CD14-positive monocyte (primary cell): Measurements from ENCODE around the gene COL24A1. TPM values are rescaled to one million over a fixed set of nuclear protein-coding genes. Genes with fewer than 3 reads are reported as not detected.

Experiments
- DNase-seq, 3 donors: peaks; one replicate each; pipeline ENCODE4 v3.0.0-alpha.2; 2011 to 2022
- H2AFZ ChIP-seq: 2 replicates; pipeline ENCODE4 v1.6.0; 2012; ENCODE audit warnings: mild to moderate bottlenecking, low read depth, low read length, inconsistent platforms; ENCODE audit not compliant: insufficient read depth, poor library complexity, severe bottlenecking
- H3K27ac ChIP-seq, 2 donors: 1 replicate in 1 of 2; 2 replicates in 1 of 2; pipeline ENCODE4 v1.5.1; 2012 to 2013; ENCODE audit warnings: low read length in 2 of 2, control low read depth in 1 of 2, inconsistent platforms in 1 of 2, low read depth in 1 of 2, mild to moderate bottlenecking in 1 of 2
- H3K27me3 ChIP-seq, 2 donors: one replicate each; pipeline versions ENCODE4 v1.6.0 to v1.6.1; 2011 to 2013; ENCODE audit warnings: low read length in 2 of 2; ENCODE audit not compliant: control insufficient read depth in 2 of 2, insufficient read depth in 2 of 2
- H3K36me3 ChIP-seq, 2 donors: replicated peaks in 1 of 2; 1 replicate in 1 of 2; 2 replicates in 1 of 2; pipeline versions ENCODE4 v1.5.1 to v1.6.1; 2012 to 2013; ENCODE audit warnings: low read length in 2 of 2, control low read depth in 1 of 2, inconsistent platforms in 1 of 2, mild to moderate bottlenecking in 1 of 2; ENCODE audit not compliant: insufficient read depth in 2 of 2, control insufficient read depth in 1 of 2
- H3K4me1 ChIP-seq, 2 donors: 1 replicate in 1 of 2; 2 replicates in 1 of 2; pipeline versions ENCODE4 v1.5.1 to v1.6.1; 2012 to 2013; ENCODE audit warnings: low read length in 2 of 2, control low read depth in 1 of 2, inconsistent platforms in 1 of 2, mild to moderate bottlenecking in 1 of 2, moderate library complexity in 1 of 2; ENCODE audit not compliant: insufficient read depth in 2 of 2, control insufficient read depth in 1 of 2
- H3K4me2 ChIP-seq: replicated peaks from 2 replicates; pipeline ENCODE3; 2012; ENCODE audit warnings: low read length, moderate library complexity, mild to moderate bottlenecking; ENCODE audit not compliant: poor library complexity, severe bottlenecking; ENCODE audit errors: extremely low read depth
- H3K4me3 ChIP-seq, 3 experiments: fragments of 200-600 bp in 1 of 3; sonication (generic) in 1 of 3; replicated peaks in 1 of 3; 1 replicate in 2 of 3; 2 replicates in 1 of 3; pipeline ENCODE4 v1.5.1; 2011 to 2013; ENCODE audit warnings: low read length in 3 of 3, mild to moderate bottlenecking in 3 of 3, control low read depth in 2 of 3, low read depth in 2 of 3, inconsistent platforms in 1 of 3, moderate library complexity in 1 of 3
- H3K79me2 ChIP-seq: 2 replicates; pipeline ENCODE4 v1.6.0; 2012; ENCODE audit warnings: mild to moderate bottlenecking, control low read depth, inconsistent platforms, low read length, moderate library complexity; ENCODE audit not compliant: insufficient read depth
- H3K9ac ChIP-seq: 2 replicates; pipeline ENCODE4 v1.6.0; 2017; ENCODE audit warnings: low read length, mild to moderate bottlenecking; ENCODE audit not compliant: insufficient read depth, poor library complexity, severe bottlenecking
- H3K9me3 ChIP-seq, 2 donors: replicated peaks in 1 of 2; 1 replicate in 1 of 2; 2 replicates in 1 of 2; pipeline versions ENCODE4 v1.5.1 to v1.6.1; 2012 to 2013; ENCODE audit warnings: low read length in 2 of 2, control low read depth in 1 of 2; ENCODE audit not compliant: control insufficient read depth in 1 of 2, insufficient read depth in 1 of 2
- H4K20me1 ChIP-seq: 2 replicates; pipeline ENCODE4 v1.6.0; 2012; ENCODE audit warnings: mild to moderate bottlenecking, low read length, control low read depth, moderate library complexity; ENCODE audit not compliant: insufficient read depth
- H3K27ac Mint-ChIP-seq, 7 donors: one replicate each; pipeline ENCODE4 v1.8.0; 2020; ENCODE audit warnings: mild to moderate bottlenecking in 7 of 7, mixed read lengths in 7 of 7, moderate library complexity in 6 of 7, inconsistent platforms in 2 of 7
- H3K27me3 Mint-ChIP-seq, 3 donors: one replicate each; pipeline ENCODE4 v1.8.0; 2021 to 2022; ENCODE audit warnings: low read depth in 3 of 3, mild to moderate bottlenecking in 3 of 3, mixed read lengths in 3 of 3, moderate library complexity in 3 of 3, inconsistent platforms in 1 of 3
- H3K36me3 Mint-ChIP-seq, 2 donors: one replicate each; pipeline ENCODE4 v1.8.0; 2020; ENCODE audit warnings: mixed read lengths in 2 of 2, inconsistent platforms in 1 of 2, mild to moderate bottlenecking in 1 of 2
- H3K4me1 Mint-ChIP-seq: one replicate; pipeline ENCODE4 v1.8.0; 2020; ENCODE audit warnings: mild to moderate bottlenecking, mixed read lengths
- H3K4me3 Mint-ChIP-seq, 2 donors: one replicate each; pipeline ENCODE4 v1.8.0; 2020; ENCODE audit warnings: mild to moderate bottlenecking in 2 of 2, mixed read lengths in 2 of 2, moderate library complexity in 1 of 2
- H3K9me3 Mint-ChIP-seq, 7 donors: one replicate each; pipeline ENCODE4 v1.8.0; 2020 to 2022; ENCODE audit warnings: mixed read lengths in 7 of 7, mild to moderate bottlenecking in 6 of 7, moderate library complexity in 6 of 7, inconsistent platforms in 2 of 7
- CTCF ChIP-seq: fragments of 200-600 bp; IDR thresholded peaks from one replicate; pipeline ENCODE4 v1.8.0; 2022; ENCODE audit warnings: antibody characterized with exemption, mild to moderate bottlenecking
- WGBS: methylation state at CpG from one replicate; pipeline ENCODE4 v1.1.5; 2013; ENCODE audit warnings: missing lambda C conversion rate; ENCODE audit not compliant: insufficient coverage; 5-methylcytosine and 5-hydroxymethylcytosine counted together
- intact Hi-C, 2 donors: fragments of 100-400 bp; cut with micrococcal nuclease; formaldehyde crosslinking; loops; one replicate each; pipeline versions ENCODE4 v1.15.0 to v1.15.1; 2023
- polyA plus RNA-seq, 3 donors: library from polyadenylated mRNA; depleted of rRNA in 1 of 3; unstranded in 2 of 3; stranded (reverse) in 1 of 3; fragments of 300-500 nt in 2 of 3; fragments of >200 nt in 1 of 3; fragmentation: Illumina TruSeq in 2 of 3; gene quantifications; 1 replicate in 2 of 3; 2 replicates in 1 of 3; pipeline ENCODE4 v1.2.3, GENCODE V29; 2012 to 2021

COL24A1 gene
- polyA plus RNA-seq, 3 donors, result 0.05 to 0.13 TPM; not detected in 1

- no peak overlapping the region for H3K4me2 ChIP-seq
- WGBS, result no CpG with 5 or more reads among the region's 1 CpG
- Mint-ChIP-seq H3K4me1 (no peaks in the 10 kb centered on the region), H3K27me3 (no peaks in the 10 kb centered on the region), H3K27ac (no peak overlapping the region), H3K9me3 (peaks cover 0 to 2% (median 0%) of the 10 kb centered on the region in 7 donors), H3K36me3 (peaks cover 0 to under 1% of the 10 kb centered on the region in 2 donors), H3K4me3 (no peak overlapping the region)
- H3K27ac ChIP-seq, result no peak overlapping the region
- DNase-seq, result no peak
- TF ChIP-seq CTCF, result no peak
- no peak overlapping the region for H3K4me3 ChIP-seq
- no peaks in the 10 kb centered on the region for H3K36me3 ChIP-seq
- H3K27me3 ChIP-seq, result no peaks in the 10 kb centered on the region
- intact Hi-C loops, result no loop called here
- no peaks in the 10 kb centered on the region for H4K20me1 ChIP-seq
- H3K79me2 ChIP-seq, result no peaks in the 10 kb centered on the region
- H2AFZ ChIP-seq, result no peak overlapping the region
- no peak overlapping the region for H3K9ac ChIP-seq
- no peaks in the 10 kb centered on the region for H3K4me1 ChIP-seq
- H3K9me3 ChIP-seq, result no peaks in the 10 kb centered on the region
These were observed 212.6 kb downstream of the COL24A1 start for GRCh38 chr1:85943945-85944344.

DNA sequence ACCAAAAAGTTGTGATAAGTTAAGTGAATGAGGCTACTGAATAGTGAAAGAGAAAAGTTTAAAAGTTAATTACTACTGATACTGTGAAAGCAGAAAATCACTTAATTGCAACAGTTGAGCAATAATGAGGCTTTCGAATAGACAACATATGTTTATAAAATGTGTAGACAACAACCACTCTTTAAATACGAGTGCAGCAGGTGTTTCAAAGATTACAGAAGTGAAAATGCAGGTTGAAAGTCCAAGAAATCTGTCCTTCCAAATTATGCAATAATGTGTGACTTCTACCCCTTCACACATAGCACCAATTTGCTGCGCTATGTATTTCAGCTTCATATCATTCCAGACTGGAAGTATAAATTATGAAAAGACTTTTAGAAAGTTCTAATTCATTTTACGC is 213.0 kb downstream of the COL24A1 start:
- intact Hi-C loops, result no loop called here
- H3K9me3 Mint-ChIP-seq, result peaks cover 0 to 2% (median 0%) of the 10 kb centered on the region in 7 donors
- WGBS, result 100% methylated on average over 1 of the region's 4 CpGs

More for the DNA sequence above, 213.0 kb downstream of the COL24A1 start:
- H2AFZ ChIP-seq, result no peak overlapping the region
- H3K36me3 ChIP-seq, result no peaks in the 10 kb centered on the region
- H3K27ac Mint-ChIP-seq, result no peak overlapping the region
- no peaks in the 10 kb centered on the region for H3K4me1 Mint-ChIP-seq
- no peak overlapping the region for H3K4me2 ChIP-seq
- no peak overlapping the region for H3K4me3 ChIP-seq
- no peak for TF ChIP-seq CTCF
- no peak overlapping the region for H3K4me3 Mint-ChIP-seq
- no peaks in the 10 kb centered on the region for H3K4me1 ChIP-seq
- H3K9ac ChIP-seq, result no peak overlapping the region
- no peak for DNase-seq
- no peaks in the 10 kb centered on the region for H3K27me3 Mint-ChIP-seq
- no peaks in the 10 kb centered on the region for H3K79me2 ChIP-seq
- H4K20me1 ChIP-seq, result no peaks in the 10 kb centered on the region
- no peaks in the 10 kb centered on the region for H3K27me3 ChIP-seq
- no peaks in the 10 kb centered on the region for H3K36me3 Mint-ChIP-seq
- H3K27ac ChIP-seq, result no peak overlapping the region
- no peaks in the 10 kb centered on the region for H3K9me3 ChIP-seq
